ENCODE results near the gene TMEM145.
A peak's percentile ranks its signal among the peaks of the same experiment; 100 is the strongest.
"Not testable (repeated sequence)": the region's sequence is repeated elsewhere in the genome, so short reads cannot be mapped to it uniquely, and the experiment has no call there.

The TMEM145 gene

GRCh38 chr19:42339126-42339860, 26.2 kb downstream of the TMEM145 start:
- DNase-seq: not testable (repeated sequence)

GRCh38 chr19:42339922-42340321, 26.8 kb downstream of the TMEM145 start:
- DNase-seq: not testable (repeated sequence)

GRCh38 chr19:42343344-42344110, 30.4 kb downstream of the TMEM145 start:
- no peak for DNase-seq

- DNase-seq: no peak
Observed at GRCh38 chr19:42344336-42344893, 31.3 kb downstream of the TMEM145 start.

- no peak for DNase-seq
Observed at GRCh38 chr19:42345191-42345812, 32.2 kb downstream of the TMEM145 start.

- no peak for DNase-seq
Observed at GRCh38 chr19:42348211-42348610, 35.1 kb downstream of the TMEM145 start.

- no peak for DNase-seq
Observed at GRCh38 chr19:42349378-42350107, 36.4 kb downstream of the TMEM145 start.

- DNase-seq: no peak
Observed at GRCh38 chr19:42350417-42350816, 37.3 kb downstream of the TMEM145 start.

- no peak for DNase-seq
Observed at GRCh38 chr19:42351079-42351735, 38.1 kb downstream of the TMEM145 start.

GRCh38 chr19:42352301-42353259, 39.5 kb downstream of the TMEM145 start:
- DNase-seq: peak; percentile 37

GRCh38 chr19:42353341-42354015, 40.4 kb downstream of the TMEM145 start:
- no peak for DNase-seq

- DNase-seq: no peak
Observed at GRCh38 chr19:42355896-42356295, 42.8 kb downstream of the TMEM145 start.

- DNase-seq: no peak
Observed at GRCh38 chr19:42356686-42357085, 43.6 kb downstream of the TMEM145 start.

- DNase-seq: no peak
Observed at GRCh38 chr19:42357290-42357689, 44.2 kb downstream of the TMEM145 start.

GRCh38 chr19:42360787-42361544, 47.9 kb downstream of the TMEM145 start:
- no peak for DNase-seq

GRCh38 chr19:42361545-42361910, 48.4 kb downstream of the TMEM145 start:
- no peak for DNase-seq

GRCh38 chr19:42362342-42362741, 49.2 kb downstream of the TMEM145 start:
- DNase-seq: no peak

GRCh38 chr19:42362891-42363440, 49.9 kb downstream of the TMEM145 start:
- no peak for DNase-seq

- DNase-seq: no peak
Observed at GRCh38 chr19:42363614-42364346, 50.7 kb downstream of the TMEM145 start.
